ENCODE data around the gene NTF3. TPM values are rescaled to one million over a fixed set of nuclear protein-coding genes. Genes with fewer than 3 reads are reported as not detected.

NTF3 gene
- total and polyA plus RNA-seq, 2 of the 8 experiments (the other 6 are each of a cell fraction or from before 2014, with no cell fraction given): 1.4 to 2.3 TPM

GRCh38 chr12:5390174-5390799, 41.6 kb upstream of the NTF3 start:
- POLR2A ChIA-PET (ENCODE audit: partially characterized antibody): no interaction called here
- DNase-seq (ENCODE audit: low read depth in 1 of 2, low spot score in 2 of 2): no peak
- WGBS, 2 experiments (ENCODE audit: extremely low coverage in 1 of 2, insufficient coverage in 1 of 2, insufficient read length in 1 of 2, insufficient replicate concordance in 2 of 2, low coverage in 1 of 2, low lambda C conversion rate in 2 of 2, missing lambda C conversion rate in 1 of 2): 90% methylated on average over 6 of the region's 6 CpGs; no CpG with 5 or more reads in 1 of the 2 experiments

More at GRCh38 chr12:5390174-5390799, 41.6 kb upstream of the NTF3 start:
- H2BK15ac ChIP-seq (ENCODE audit: low read length): no peak overlapping the region
- CTCF ChIA-PET (ENCODE audit: partially characterized antibody): no interaction called here
- no peaks in the 10 kb centered on the region for H4K20me1 ChIP-seq (replicated peaks in 1 of 2; ENCODE audit: control insufficient read depth in 1 of 2, insufficient read depth in 2 of 2, low read length in 2 of 2)
- no peaks in the 10 kb centered on the region for H3K9me3 ChIP-seq (ENCODE audit: insufficient read depth in 2 of 2, low read depth in 1 of 2, low read length in 1 of 2)
- no peaks in the 10 kb centered on the region for H3K79me1 ChIP-seq (ENCODE audit: low read depth, low read length)
- H3K4me2 ChIP-seq (ENCODE audit: insufficient read depth in 1 of 2, low read depth in 2 of 2, low read length in 2 of 2): no peak overlapping the region
- no peak overlapping the region for H3K27ac ChIP-seq (ENCODE audit: low read depth, low read length)
- H3K23me2 ChIP-seq (ENCODE audit: low read depth, low read length): no peaks in the 10 kb centered on the region
- no peak overlapping the region for H2BK12ac ChIP-seq (ENCODE audit: low read depth, low read length)
- H2AK5ac ChIP-seq (ENCODE audit: low read depth, low read length): no peak overlapping the region
- no peak overlapping the region for H3K56ac ChIP-seq (replicated peaks; ENCODE audit: insufficient read length, low read depth, low read length)
- no peak overlapping the region for H2AFZ ChIP-seq (ENCODE audit: low read length)
- no peak overlapping the region for H3K4ac ChIP-seq (replicated peaks; ENCODE audit: insufficient read length, low read depth, low read length)
- no peak overlapping the region for H4K5ac ChIP-seq (ENCODE audit: insufficient read length, low read depth, low read length)
- no peak overlapping the region for H3K9ac ChIP-seq (replicated peaks in 1 of 4; ENCODE audit: extremely low read depth in 1 of 4, low read depth in 3 of 4, low read length in 3 of 4)
- no peaks in the 10 kb centered on the region; a peak in 1 of 8 replicates for H3K36me3 ChIP-seq (ENCODE audit: control insufficient read depth in 2 of 4, insufficient read depth in 4 of 4, low read length in 3 of 4)
- no peak overlapping the region for H3K14ac ChIP-seq (ENCODE audit: insufficient read length)
- no peaks in the 10 kb centered on the region for H3K79me2 ChIP-seq (ENCODE audit: control insufficient read depth in 1 of 2, insufficient read depth in 2 of 2, low read length in 2 of 2)
- no peak overlapping the region for H2BK5ac ChIP-seq (ENCODE audit: low read depth, low read length)
- H4K8ac ChIP-seq (ENCODE audit: extremely low read depth, insufficient read depth, low read length): no peak overlapping the region
- no peak overlapping the region for H2BK20ac ChIP-seq (ENCODE audit: low read length)
- no peak overlapping the region for H3K18ac ChIP-seq (ENCODE audit: extremely low read depth, low read length)
- H3K23ac ChIP-seq (ENCODE audit: insufficient read length): no peak overlapping the region
- H3K27me3 ChIP-seq (replicated peaks in 1 of 4; ENCODE audit: control insufficient read depth in 3 of 4, extremely low read depth in 1 of 4, insufficient read depth in 3 of 4, low read length in 3 of 4): no peaks in the 10 kb centered on the region; a peak in 1 of 7 replicates
- no peak overlapping the region for H2BK120ac ChIP-seq (replicated peaks; ENCODE audit: low read depth, low read length)
- H3K4me3 ChIP-seq (ENCODE audit: extremely low read depth in 1 of 4, insufficient read depth in 2 of 4, low read depth in 3 of 4, low read length in 4 of 4): no peak overlapping the region
- no peak overlapping the region for H4K91ac ChIP-seq (replicated peaks; ENCODE audit: insufficient read length, low read length)
- no peak for TF ChIP-seq CEBPB (IDR thresholded peaks at IDR 0.05; ENCODE audit: low read depth, low read length)
- H3K4me1 ChIP-seq (replicated peaks in 1 of 4; ENCODE audit: control insufficient read depth in 3 of 4, insufficient read depth in 4 of 4, low read length in 3 of 4): no peaks in the 10 kb centered on the region; a peak in 1 of 7 replicates
- FAIRE-seq: no peak
